ENCODE measurements around the gene JMY.

Gene JMY

GRCh38 chr5:79235634-79236361 is at the start of gene JMY:
TSS of gene JMY (plus strand) at chr5:79236131. CDS start at chr5:79236651, 520 bp downstream.
- peak; percentile 87 for DNase-seq

- DNase-seq = no peak
Observed at GRCh38 chr5:79186455-79186854, 49.5 kb upstream of the JMY start.

GRCh38 chr5:79189439-79190234 is 46.3 kb upstream of the JMY start:
- no peak for DNase-seq

GRCh38 chr5:79190235-79190529 is 45.7 kb upstream of the JMY start:
- no peak for DNase-seq

GRCh38 chr5:79191457-79191856 is 44.5 kb upstream of the JMY start:
- no peak for DNase-seq

- DNase-seq = no peak
Observed at GRCh38 chr5:79193643-79194042, 42.3 kb upstream of the JMY start.

GRCh38 chr5:79200573-79201183 is 35.3 kb upstream of the JMY start:
- no peak for DNase-seq

- DNase-seq = no peak
Observed at GRCh38 chr5:79201206-79201605, 34.7 kb upstream of the JMY start.

GRCh38 chr5:79202076-79202475 is 33.9 kb upstream of the JMY start:
- DNase-seq = no peak

GRCh38 chr5:79205965-79206364 is 30.0 kb upstream of the JMY start:
- no peak for DNase-seq

GRCh38 chr5:79206541-79206940 is 29.4 kb upstream of the JMY start:
- no peak for DNase-seq

GRCh38 chr5:79209505-79209904 is 26.4 kb upstream of the JMY start:
- no peak for DNase-seq

GRCh38 chr5:79224286-79224984 is 11.5 kb upstream of the JMY start:
- no peak for DNase-seq

- no peak for DNase-seq
Observed at GRCh38 chr5:79225026-79225425, 10.9 kb upstream of the JMY start.

GRCh38 chr5:79225441-79225840 is 10.5 kb upstream of the JMY start:
- DNase-seq = no peak

- DNase-seq = no peak
Observed at GRCh38 chr5:79227484-79228025, 8.4 kb upstream of the JMY start.

GRCh38 chr5:79229357-79230174 is 6.4 kb upstream of the JMY start:
- DNase-seq = peak; percentile 29

GRCh38 chr5:79235261-79235633 is 684 bp upstream of the JMY start:
- DNase-seq = no peak

GRCh38 chr5:79236362-79236969 is 535 bp downstream of the JMY start:
- peak; percentile 55 for DNase-seq

- DNase-seq = peak; percentile 62
Observed at GRCh38 chr5:79236970-79237739, 1.2 kb downstream of the JMY start.

Data from stimulated activated CD8-positive, alpha-beta memory T cell treated with anti-CD3 and anti-CD28 coated beads, Interleukin-4, amount 100 ng/mL, for 48 hours (primary cell).